ENCODE measurements around the gene CGRRF1.

Gene CGRRF1

DNA sequence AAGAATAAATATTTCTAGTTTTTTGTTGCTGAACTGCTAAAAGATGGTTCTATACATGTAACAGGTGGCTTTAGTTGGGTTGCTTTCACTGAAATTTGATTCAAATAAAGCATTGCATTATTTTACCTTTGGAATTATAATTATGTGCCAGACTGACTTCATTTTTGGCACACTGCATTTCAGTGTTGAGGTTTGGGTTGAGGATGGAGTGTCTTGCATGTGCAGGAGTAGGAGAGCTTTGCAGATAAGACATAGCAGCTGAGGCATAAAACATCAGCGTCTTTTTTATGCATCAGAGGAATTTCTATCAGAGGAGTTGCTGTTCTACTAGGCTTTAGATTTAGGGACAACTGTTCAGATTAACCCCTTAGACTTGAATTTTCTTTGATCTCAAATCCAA is 74.4 kb downstream of the CGRRF1 start:
- DNase-seq = no peak

DNA sequence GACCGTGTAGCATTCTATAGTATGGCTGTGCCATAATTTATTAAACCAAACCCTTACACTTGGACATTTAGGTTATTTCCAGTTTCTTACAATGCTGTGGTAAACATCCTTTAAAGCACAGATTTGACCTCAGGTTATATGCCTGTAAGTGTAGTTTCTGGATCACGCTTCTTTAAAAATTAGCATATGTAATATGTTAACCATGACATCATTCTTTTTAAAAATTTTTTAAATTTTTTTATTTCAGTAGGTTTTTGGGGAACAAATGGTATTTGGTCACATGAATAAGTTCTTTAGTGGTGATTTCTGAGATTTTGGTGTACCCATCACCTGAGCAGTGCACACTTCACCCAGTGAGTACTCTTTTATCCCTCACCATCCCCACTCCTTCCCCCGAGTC is 75.5 kb downstream of the CGRRF1 start:
- no peak for DNase-seq
